SK-N-MC (cell line): ENCODE data around the gene GSTA3.

ENCODE experiments used
- EZH2 ChIP-seq: fragments of 200-600 bp; sonication (generic); IDR thresholded peaks from one replicate; pipeline ENCODE4 v1.6.1; 2017; ENCODE audit warnings: antibody characterized with exemption
- FOXP2 ChIP-seq: optimal IDR thresholded peaks from 2 replicates; pipeline ENCODE3; 2011; ENCODE audit warnings: mild to moderate bottlenecking, moderate library complexity; ENCODE audit not compliant: insufficient read depth; ENCODE audit errors: extremely low read length, control extremely low read depth
- POLR2AphosphoS5 ChIP-seq: IDR thresholded peaks from 2 replicates; pipeline ENCODE4 v1.6.1; 2012; ENCODE audit warnings: mild to moderate bottlenecking, low read depth, low read length, borderline replicate concordance

- TF ChIP-seq EZH2 (no peak), FOXP2 (no peak), POLR2AphosphoS5 (no peak)
Observed at GRCh38 chr6:52893803-52894202, 15.7 kb downstream of the GSTA3 start.
